Calu3 (cell line): Measurements from ENCODE around the gene ARHGEF12. TPM values are rescaled to one million over a fixed set of nuclear protein-coding genes. Genes with fewer than 3 reads are reported as not detected.

Experiments
- BruUV-seq: library from RNA; stranded (reverse); fragments of 400-500 nt; replicated peaks from 2 replicates; lab custom pipeline; 2021; lab: Mats Ljungman, UMichigan
- CTCF ChIA-PET: fragments of 300-600 bp; sonication (Branson Sonifier 250); formaldehyde crosslinking; loops from one replicate; lab custom pipeline; 2022; ENCODE audit warnings: antibody characterized with exemption; lab: Charles Lee
- DNase-seq: peaks from one replicate; pipeline ENCODE4 v3.0.0; 2022
- H3K27ac Mint-ChIP-seq: one replicate; pipeline ENCODE4 v1.8.0; 2022; ENCODE audit warnings: mixed read lengths; ENCODE audit not compliant: unreplicated experiment
- H3K27me3 Mint-ChIP-seq: one replicate; pipeline ENCODE4 v1.8.0; 2022; ENCODE audit warnings: mixed read lengths; ENCODE audit not compliant: unreplicated experiment
- H3K36me3 Mint-ChIP-seq: one replicate; pipeline ENCODE4 v1.8.0; 2022; ENCODE audit warnings: mild to moderate bottlenecking, moderate library complexity, mixed read lengths; ENCODE audit not compliant: insufficient read depth, unreplicated experiment
- H3K4me1 Mint-ChIP-seq: one replicate; pipeline ENCODE4 v1.8.0; 2022; ENCODE audit warnings: mild to moderate bottlenecking, low read depth, mixed read lengths; ENCODE audit not compliant: unreplicated experiment
- H3K4me3 Mint-ChIP-seq: one replicate; pipeline ENCODE4 v1.8.0; 2022; ENCODE audit warnings: mild to moderate bottlenecking, low read depth, moderate library complexity, mixed read lengths; ENCODE audit not compliant: unreplicated experiment
- H3K9me3 Mint-ChIP-seq: one replicate; pipeline ENCODE4 v1.8.0; 2022; ENCODE audit warnings: low read depth, mixed read lengths; ENCODE audit not compliant: unreplicated experiment
- CTCF ChIP-seq: fragments of 200-600 bp; IDR thresholded peaks from one replicate; pipeline ENCODE4 v1.8.0; 2022; ENCODE audit warnings: antibody characterized with exemption; ENCODE audit not compliant: unreplicated experiment
- intact Hi-C: fragments of 100-400 bp; cut with micrococcal nuclease; formaldehyde crosslinking; loops from one replicate; pipeline ENCODE4 v1.10.0; 2022; ENCODE audit not compliant: unreplicated experiment
- total RNA-seq: library from RNA; stranded (reverse); gene quantifications from 2 replicates; pipeline ENCODE4 v1.2.3, GENCODE V29; 2022

Gene ARHGEF12
- total RNA-seq, 1 experiment from 2014 or later = 50.0 TPM

- CTCF ChIA-PET = interaction anchor here (0.7 kb wide), 1 partner anchor 440 kb away, joined by 3 read pairs; no protein-coding TSS in a partner anchor
- no peak for DNase-seq
- no peak overlapping the region for H3K27ac Mint-ChIP-seq
Measured at GRCh38 chr11:120331301-120331996, 4.8 kb upstream of the ARHGEF12 start.

GRCh38 chr11:120332822-120333716, 3.1 kb upstream of the ARHGEF12 start:
- Mint-ChIP-seq H3K36me3 (peaks cover 35% of the 10 kb centered on the region), H3K4me1 (peaks cover 6% of the 10 kb centered on the region), H3K27ac (no peak overlapping the region), H3K4me3 (no peak overlapping the region), H3K27me3 (no peaks in the 10 kb centered on the region), H3K9me3 (no peaks in the 10 kb centered on the region)
- no peak for DNase-seq
- TF ChIP-seq CTCF = no peak
- CTCF ChIA-PET = no interaction called here
- intact Hi-C loops = loop anchor here (10.0 kb wide), 1 partner anchor 352 kb away; no protein-coding TSS in a partner anchor
- no TSS peak for BruUV-seq

More at GRCh38 chr11:120331301-120331996, 4.8 kb upstream of the ARHGEF12 start:
- H3K4me1 Mint-ChIP-seq = peaks cover 18% of the 10 kb centered on the region
- no peaks in the 10 kb centered on the region for H3K27me3 Mint-ChIP-seq
- H3K9me3 Mint-ChIP-seq = no peaks in the 10 kb centered on the region
- BruUV-seq = no TSS peak
- H3K36me3 Mint-ChIP-seq = peaks cover 19% of the 10 kb centered on the region
- intact Hi-C loops = loop anchor here (10.0 kb wide), 1 partner anchor 353 kb away; no protein-coding TSS in a partner anchor
- TF ChIP-seq CTCF = no peak
- H3K4me3 Mint-ChIP-seq = no peak overlapping the region

GRCh38 chr11:120333801-120334200, 2.4 kb upstream of the ARHGEF12 start:
- no TSS peak for BruUV-seq
- peaks cover 36% of the 10 kb centered on the region for H3K36me3 Mint-ChIP-seq
- peaks cover 6% of the 10 kb centered on the region for H3K4me1 Mint-ChIP-seq
- intact Hi-C loops = loop anchor here (10.0 kb wide), 1 partner anchor 351 kb away; no protein-coding TSS in a partner anchor
- no peak overlapping the region for H3K27ac Mint-ChIP-seq
- H3K9me3 Mint-ChIP-seq = no peaks in the 10 kb centered on the region
- TF ChIP-seq CTCF = no peak
- CTCF ChIA-PET = interaction anchor here (0.7 kb wide), 1 partner anchor 30 kb away, joined by 3 read pairs; no protein-coding TSS in a partner anchor
- H3K27me3 Mint-ChIP-seq = no peaks in the 10 kb centered on the region
- H3K4me3 Mint-ChIP-seq = no peak overlapping the region
- DNase-seq = no peak

- BruUV-seq = no TSS peak
- no peaks in the 10 kb centered on the region for H3K9me3 Mint-ChIP-seq
- no peak overlapping the region for H3K4me3 Mint-ChIP-seq
- H3K4me1 Mint-ChIP-seq = peaks cover 6% of the 10 kb centered on the region
- no peak overlapping the region for H3K27ac Mint-ChIP-seq
- intact Hi-C loops = loop anchor here (10.0 kb wide), 1 partner anchor 350 kb away; no protein-coding TSS in a partner anchor
- no peak for TF ChIP-seq CTCF
- CTCF ChIA-PET = interaction anchor here (0.7 to 1.3 kb wide), 4 partner anchors 15 to 90 kb away, joined by 3 to 9 read pairs (median 4); no protein-coding TSS in a partner anchor
- peaks cover 36% of the 10 kb centered on the region for H3K36me3 Mint-ChIP-seq
- DNase-seq = no peak
- H3K27me3 Mint-ChIP-seq = no peaks in the 10 kb centered on the region
Measured at GRCh38 chr11:120334332-120334731, 1.9 kb upstream of the ARHGEF12 start.
